B cell (primary cell): ENCODE measurements around the gene TADA1. TPM values are rescaled to one million over a fixed set of nuclear protein-coding genes. Genes with fewer than 3 reads are reported as not detected.
A peak's percentile ranks its signal among the peaks of the same experiment; 100 is the strongest.

Experiments
- ATAC-seq: fragments of 200-7000 bp; cut with Tn5 transposase; one replicate; pipeline ENCODE4 v1.10.0; 2021; ENCODE audit warnings: low read depth, mild to moderate bottlenecking, moderate number of reproducible peaks, moderate library complexity
- CTCF ChIA-PET: fragments of 350-600 bp; sonication (Branson Sonifier 250); formaldehyde crosslinking; loops from one replicate; lab custom pipeline; 2021; ENCODE audit warnings: antibody characterized with exemption, inconsistent platforms; lab: Charles Lee
- POLR2A ChIA-PET: fragments of 350-600 bp; sonication (Branson Sonifier 250); formaldehyde crosslinking; loops from one replicate; lab custom pipeline; 2021; ENCODE audit warnings: antibody characterized with exemption; lab: Charles Lee
- DNase-seq: peaks from one replicate; pipeline ENCODE4 v3.0.0; 2013
- H2AFZ ChIP-seq: 2 replicates; pipeline ENCODE4 v1.6.1; 2012; ENCODE audit warnings: mild to moderate bottlenecking, low read depth, low read length; ENCODE audit not compliant: insufficient read depth, poor library complexity, severe bottlenecking
- H3K27ac ChIP-seq, 2 donors: 1 replicate in 1 of 2; 2 replicates in 1 of 2; pipeline ENCODE4 v1.5.1; 2012 to 2013; ENCODE audit warnings: low read length in 2 of 2, mild to moderate bottlenecking in 2 of 2, moderate library complexity in 1 of 2
- H3K27me3 ChIP-seq, 4 experiments: fragments of 200-600 bp in 1 of 4; sonication (generic) in 1 of 4; replicated peaks in 1 of 4; 1 replicate in 2 of 4; 2 replicates in 2 of 4; pipeline versions ENCODE4 v1.6.1 to v1.7.0; 2013 to 2016; ENCODE audit warnings: low read length in 3 of 4, mild to moderate bottlenecking in 2 of 4, mixed read lengths in 1 of 4, moderate library complexity in 1 of 4; ENCODE audit not compliant: insufficient read depth in 4 of 4, control insufficient read depth in 3 of 4; ENCODE audit errors: control extremely low read depth in 1 of 4
- H3K36me3 ChIP-seq, 2 experiments: replicated peaks in 1 of 2; 1 replicate in 1 of 2; 2 replicates in 1 of 2; pipeline versions ENCODE4 v1.6.1 to v1.7.1; 2013; ENCODE audit warnings: low read length in 1 of 2; ENCODE audit not compliant: insufficient read depth in 2 of 2, control insufficient read depth in 1 of 2; ENCODE audit errors: control extremely low read depth in 1 of 2, extremely low read depth in 1 of 2
- H3K4me1 ChIP-seq, 2 donors: fragments of 200-600 bp in 1 of 2; sonication (generic) in 1 of 2; 1 replicate in 1 of 2; 2 replicates in 1 of 2; pipeline versions ENCODE4 v1.5.1 to v1.6.1; 2013 to 2017; ENCODE audit warnings: low read length in 2 of 2; ENCODE audit not compliant: control insufficient read depth in 2 of 2, insufficient read depth in 2 of 2
- H3K4me2 ChIP-seq: replicated peaks from 2 replicates; pipeline ENCODE3; 2012; ENCODE audit warnings: mild to moderate bottlenecking, low read depth, low read length; ENCODE audit not compliant: poor library complexity, severe bottlenecking
- H3K4me3 ChIP-seq, 5 experiments: fragments of 200-600 bp in 1 of 5; sonication (generic) in 1 of 5; 1 replicate in 3 of 5; 2 replicates in 2 of 5; pipeline versions ENCODE4 v1.5.1 to v1.7.0; 2011 to 2016; ENCODE audit warnings: low read length in 4 of 5, mild to moderate bottlenecking in 4 of 5, low read depth in 2 of 5, control low read depth in 1 of 5, moderate library complexity in 1 of 5; ENCODE audit not compliant: insufficient read depth in 1 of 5; ENCODE audit errors: control extremely low read depth in 1 of 5, extremely low read depth in 1 of 5
- H3K79me2 ChIP-seq: fragments of 200-600 bp; sonication (generic); one replicate; pipeline ENCODE4 v1.6.0; 2016; ENCODE audit warnings: low read length; ENCODE audit not compliant: control insufficient read depth, insufficient read depth
- H3K9ac ChIP-seq: fragments of 200-600 bp; sonication (generic); 2 replicates; pipeline ENCODE4 v1.6.1; 2017; ENCODE audit warnings: mild to moderate bottlenecking, low read length, moderate library complexity
- H3K9me3 ChIP-seq, 3 donors: one replicate each; pipeline versions ENCODE4 v1.6.1 to v1.7.1; 2013; ENCODE audit warnings: low read length in 2 of 3; ENCODE audit not compliant: control insufficient read depth in 2 of 3, insufficient read depth in 1 of 3; ENCODE audit errors: control extremely low read depth in 1 of 3
- H4K20me1 ChIP-seq: 2 replicates; pipeline ENCODE4 v1.6.0; 2012; ENCODE audit warnings: mild to moderate bottlenecking, low read length; ENCODE audit not compliant: insufficient read depth, control insufficient read depth, poor library complexity, severe bottlenecking
- H3K27ac Mint-ChIP-seq: one replicate; pipeline ENCODE4 v1.8.0; 2021; ENCODE audit warnings: mixed read lengths
- H3K27me3 Mint-ChIP-seq: one replicate; pipeline ENCODE4 v1.8.0; 2021; ENCODE audit warnings: mixed read lengths
- H3K4me1 Mint-ChIP-seq: one replicate; pipeline ENCODE4 v1.8.0; 2021; ENCODE audit warnings: mixed read lengths
- H3K4me3 Mint-ChIP-seq: one replicate; pipeline ENCODE4 v1.8.0; 2021; ENCODE audit warnings: mixed read lengths
- H3K9me3 Mint-ChIP-seq: one replicate; pipeline ENCODE4 v1.8.0; 2022; ENCODE audit warnings: mixed read lengths; ENCODE audit not compliant: insufficient read depth
- EZH2 ChIP-seq: IDR thresholded peaks from 2 replicates; pipeline ENCODE4 v1.6.1; 2012; ENCODE audit warnings: borderline replicate concordance, low read depth, mild to moderate bottlenecking, moderate library complexity, low read length; ENCODE audit not compliant: insufficient read depth, poor library complexity, severe bottlenecking
- WGBS: methylation state at CpG from one replicate; pipeline ENCODE4 v1.1.5; 2013; ENCODE audit warnings: missing lambda C conversion rate; ENCODE audit not compliant: insufficient coverage; 5-methylcytosine and 5-hydroxymethylcytosine counted together
- intact Hi-C: fragments of 100-400 bp; cut with micrococcal nuclease; formaldehyde crosslinking; loops from one replicate; pipeline ENCODE4 v1.10.0; 2022
- polyA plus RNA-seq: library from polyadenylated mRNA; depleted of rRNA; stranded (reverse); fragments of >200 nt; gene quantifications from 2 replicates; pipeline ENCODE4 v1.2.3, GENCODE V29; 2012
- total RNA-seq, 2 donors: library from RNA; stranded (reverse); fragments of 120-200 nt in 1 of 2; gene quantifications; 1 replicate in 1 of 2; 2 replicates in 1 of 2; pipeline versions ENCODE4 v1.2.3 to v1.2.4, GENCODE V29; 2013 to 2022
- TF ChIP-seq, protein P1 (sequence below): fragments of 200-600 bp; IDR thresholded peaks from one replicate; pipeline ENCODE4 v1.8.0; 2022; ENCODE audit warnings: antibody characterized with exemption, mild to moderate bottlenecking

TADA1 gene
- total and polyA plus RNA-seq, 2 donors (not counting 1 experiment from before 2014, with no cell fraction given) = 12.0 to 12.9 TPM

DNA sequence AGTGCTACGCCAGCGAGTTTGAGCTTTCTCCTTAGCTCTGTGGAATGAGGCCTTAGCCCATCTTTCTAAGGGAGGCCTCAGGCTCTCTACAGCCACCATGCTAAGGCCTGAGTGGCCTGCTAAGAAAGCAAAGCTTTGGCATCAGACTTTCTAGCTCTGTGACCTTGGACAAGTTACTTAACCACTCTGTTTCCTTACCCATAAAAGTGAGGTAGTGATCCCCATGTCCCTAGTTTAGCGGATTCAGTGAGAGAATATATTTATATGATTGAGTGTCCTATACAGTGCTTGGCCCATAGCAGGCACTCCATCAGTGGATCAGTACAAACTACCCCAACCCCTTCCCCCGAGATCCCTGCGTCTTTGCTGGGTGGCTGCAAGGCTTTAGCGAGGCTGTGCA, 32.7 kb downstream of the TADA1 start:
- H3K4me1 Mint-ChIP-seq = peaks cover 39% of the 10 kb centered on the region
- no peaks in the 10 kb centered on the region for H3K9me3 Mint-ChIP-seq
- Histone ChIP-seq H3K4me2 (no peak overlapping the region), H3K27me3 (no peaks in the 10 kb centered on the region), H3K9ac (no peak overlapping the region), H3K4me1 (peaks cover 21 to 22% of the 10 kb centered on the region in 2 donors), H3K4me3 (no peak overlapping the region), H3K36me3 (peaks cover 3 to 73% of the 10 kb centered on the region in 2 experiments), H3K79me2 (peaks cover 45% of the 10 kb centered on the region), H3K9me3 (no peaks in the 10 kb centered on the region), H4K20me1 (peaks cover 62% of the 10 kb centered on the region), H2AFZ (no peak overlapping the region), H3K27ac (no peak overlapping the region)
- no peak for TF ChIP-seq EZH2
- TF ChIP-seq, protein P1, sequence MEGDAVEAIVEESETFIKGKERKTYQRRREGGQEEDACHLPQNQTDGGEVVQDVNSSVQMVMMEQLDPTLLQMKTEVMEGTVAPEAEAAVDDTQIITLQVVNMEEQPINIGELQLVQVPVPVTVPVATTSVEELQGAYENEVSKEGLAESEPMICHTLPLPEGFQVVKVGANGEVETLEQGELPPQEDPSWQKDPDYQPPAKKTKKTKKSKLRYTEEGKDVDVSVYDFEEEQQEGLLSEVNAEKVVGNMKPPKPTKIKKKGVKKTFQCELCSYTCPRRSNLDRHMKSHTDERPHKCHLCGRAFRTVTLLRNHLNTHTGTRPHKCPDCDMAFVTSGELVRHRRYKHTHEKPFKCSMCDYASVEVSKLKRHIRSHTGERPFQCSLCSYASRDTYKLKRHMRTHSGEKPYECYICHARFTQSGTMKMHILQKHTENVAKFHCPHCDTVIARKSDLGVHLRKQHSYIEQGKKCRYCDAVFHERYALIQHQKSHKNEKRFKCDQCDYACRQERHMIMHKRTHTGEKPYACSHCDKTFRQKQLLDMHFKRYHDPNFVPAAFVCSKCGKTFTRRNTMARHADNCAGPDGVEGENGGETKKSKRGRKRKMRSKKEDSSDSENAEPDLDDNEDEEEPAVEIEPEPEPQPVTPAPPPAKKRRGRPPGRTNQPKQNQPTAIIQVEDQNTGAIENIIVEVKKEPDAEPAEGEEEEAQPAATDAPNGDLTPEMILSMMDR = no peak
- H3K4me3 Mint-ChIP-seq = no peak overlapping the region
- ChIA-PET CTCF (no interaction called here), POLR2A (no interaction called here)
- no peaks in the 10 kb centered on the region for H3K27me3 Mint-ChIP-seq
- no peak overlapping the region for H3K27ac Mint-ChIP-seq
- intact Hi-C loops = no loop called here
- 94% methylated on average over 5 of the region's 6 CpGs for WGBS
- DNase-seq = no peak
- no peak for ATAC-seq

DNA sequence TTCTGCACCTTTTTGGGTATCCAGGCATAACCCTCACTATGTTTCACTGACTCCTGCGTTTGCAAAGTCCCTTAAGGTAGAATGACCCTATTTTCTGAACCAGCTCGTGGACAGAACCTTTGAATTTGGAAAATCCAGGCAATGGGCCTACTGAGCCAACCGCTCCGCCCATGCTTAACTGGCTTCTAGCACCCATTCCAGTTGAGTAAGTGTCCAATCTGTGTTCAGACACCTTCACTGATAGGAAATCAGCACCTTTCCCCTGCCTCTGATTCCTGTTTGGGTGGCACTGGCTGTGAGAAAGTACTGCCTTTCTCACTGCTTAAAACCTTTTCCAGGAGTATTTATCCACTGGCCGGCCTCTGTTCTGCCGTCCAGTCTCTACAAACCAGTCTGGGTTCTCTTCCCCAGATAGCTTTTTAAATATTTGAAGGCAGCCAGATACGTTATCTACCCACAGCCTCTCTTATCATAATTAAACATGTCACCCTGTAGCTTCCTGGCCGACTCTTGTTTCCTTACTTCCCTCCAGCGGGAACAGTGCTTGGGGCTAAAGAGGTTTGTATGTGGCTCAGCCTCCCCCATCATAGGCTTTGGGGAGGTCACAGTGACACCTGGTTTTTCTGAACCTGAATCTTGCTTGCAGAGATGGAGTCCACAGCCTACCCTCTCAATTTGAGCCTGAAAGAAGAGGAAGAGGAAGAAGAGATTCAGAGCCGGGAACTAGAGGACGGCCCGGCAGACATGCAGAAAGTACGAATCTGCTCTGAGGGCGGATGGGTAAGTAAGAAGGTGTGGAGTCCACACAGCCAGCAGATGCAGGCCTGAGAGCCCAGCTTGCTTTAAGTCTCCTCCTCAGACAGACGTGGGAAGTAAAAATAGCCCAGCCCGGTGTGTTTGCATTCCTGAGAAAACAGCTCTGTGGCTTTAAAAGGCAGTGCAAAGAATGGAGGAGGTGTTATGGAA, 35.5 kb downstream of the TADA1 start:
- Mint-ChIP-seq H3K4me3 (peak overlapping the region; percentile 92), H3K27ac (peak overlapping the region; percentile 85), H3K9me3 (no peaks in the 10 kb centered on the region), H3K4me1 (peaks cover 35% of the 10 kb centered on the region), H3K27me3 (no peaks in the 10 kb centered on the region)
- peak overlapping the region; percentile 73 for H3K9ac ChIP-seq
- no peaks in the 10 kb centered on the region for H3K9me3 ChIP-seq
- peaks cover 49% of the 10 kb centered on the region for H4K20me1 ChIP-seq
- ChIA-PET CTCF (no interaction called here), POLR2A (interaction anchor here (0.9 kb wide), 1 partner anchor 35 kb away, joined by 3 read pairs; no protein-coding TSS in a partner anchor)
- TF ChIP-seq, protein P1 = no peak
- TF ChIP-seq EZH2 = no peak
- H3K79me2 ChIP-seq = peaks cover 45% of the 10 kb centered on the region
- H3K27me3 ChIP-seq = no peaks in the 10 kb centered on the region
- ATAC-seq (no peak), DNase-seq (peak; percentile 17)
- H2AFZ ChIP-seq = peak overlapping the region; percentile 96
- peak overlapping the region; percentile 51 to 86 (median 62) for H3K4me3 ChIP-seq
- intact Hi-C loops = no loop called here
- peak overlapping the region; percentile 17 to 64 for H3K27ac ChIP-seq
- 56% methylated on average over 9 of the region's 16 CpGs for WGBS
- H3K36me3 ChIP-seq = peaks cover 3 to 50% of the 10 kb centered on the region in 2 experiments
- H3K4me1 ChIP-seq = peaks cover 21 to 25% of the 10 kb centered on the region in 2 donors
- peak overlapping the region; percentile 94 for H3K4me2 ChIP-seq
